MCF 10A (cell line): ENCODE data around the gene SOAT2. TPM values are rescaled to one million over a fixed set of nuclear protein-coding genes. Genes with fewer than 3 reads are reported as not detected.

Experiments
- BruUV-seq: library from RNA; stranded (reverse); fragments of 400-500 nt; replicated peaks from 2 replicates; lab custom pipeline; 2021; lab: Mats Ljungman, UMichigan
- CTCF ChIA-PET: fragments of 300-600 bp; sonication (Branson Sonifier 250); formaldehyde crosslinking; extraction: SDS; loops from one replicate; lab custom pipeline; 2021; ENCODE audit warnings: antibody characterized with exemption, inconsistent platforms; lab: Yijun Ruan, JAX
- POLR2A ChIA-PET: fragments of 300-600, 350-650 bp; sonication (Branson Sonifier 250); formaldehyde crosslinking; extraction: SDS; loops from one replicate; lab custom pipeline; 2020; ENCODE audit warnings: antibody characterized with exemption, inconsistent platforms; lab: Yijun Ruan, JAX
- DNase-seq: peaks from one replicate; pipeline ENCODE4 v3.0.0-alpha.2; 2018; ENCODE audit not compliant: unreplicated experiment
- H3K27ac Mint-ChIP-seq: one replicate; pipeline ENCODE4 v1.8.0; 2022; ENCODE audit warnings: mild to moderate bottlenecking, low read depth, mixed read lengths; ENCODE audit not compliant: unreplicated experiment
- H3K27me3 Mint-ChIP-seq: one replicate; pipeline ENCODE4 v1.8.0; 2022; ENCODE audit warnings: mixed read lengths; ENCODE audit not compliant: insufficient read depth, unreplicated experiment
- H3K36me3 Mint-ChIP-seq: one replicate; pipeline ENCODE4 v1.8.0; 2022; ENCODE audit warnings: mild to moderate bottlenecking, moderate library complexity, mixed read lengths; ENCODE audit not compliant: insufficient read depth, unreplicated experiment
- H3K4me1 Mint-ChIP-seq: one replicate; pipeline ENCODE4 v1.8.0; 2022; ENCODE audit warnings: mixed read lengths; ENCODE audit not compliant: insufficient read depth, unreplicated experiment
- H3K4me3 Mint-ChIP-seq: one replicate; pipeline ENCODE4 v1.8.0; 2022; ENCODE audit warnings: mild to moderate bottlenecking, moderate library complexity, mixed read lengths; ENCODE audit not compliant: unreplicated experiment
- H3K9me3 Mint-ChIP-seq: one replicate; pipeline ENCODE4 v1.8.0; 2022; ENCODE audit warnings: mixed read lengths; ENCODE audit not compliant: unreplicated experiment
- intact Hi-C: fragments of 100-400 bp; cut with micrococcal nuclease; formaldehyde crosslinking; loops from 2 replicates; pipeline ENCODE4 v1.14.1; 2022
- total RNA-seq: library from RNA; stranded (reverse); gene quantifications from 2 replicates; pipeline ENCODE4 v1.2.3, GENCODE V29; 2022
- TF ChIP-seq, protein P1 (sequence below): fragments of 200-600 bp; IDR thresholded peaks from one replicate; pipeline ENCODE4 v1.8.0; 2022; ENCODE audit warnings: antibody characterized with exemption, mild to moderate bottlenecking; ENCODE audit not compliant: unreplicated experiment

Gene SOAT2
- total RNA-seq, 1 experiment from 2014 or later, result not detected

DNA sequence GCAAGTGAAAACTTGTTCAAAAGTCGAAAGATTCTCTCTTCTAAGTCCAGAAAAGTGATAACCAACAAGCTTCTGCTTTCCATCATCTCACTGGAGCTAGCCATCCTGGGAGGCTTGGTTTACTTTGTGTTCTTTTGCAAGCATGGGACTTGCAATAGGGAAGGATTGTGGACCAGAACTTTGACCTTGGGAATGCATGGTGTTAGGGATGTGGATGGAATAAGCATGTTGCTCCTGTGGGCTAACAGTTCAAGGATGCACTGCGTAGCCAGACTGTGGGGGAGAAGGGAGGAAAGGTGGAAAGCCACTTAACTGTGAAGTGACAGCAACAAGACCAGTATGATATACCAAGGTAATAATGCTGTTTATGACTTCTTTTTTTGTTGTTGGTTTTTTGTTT is 28.6 kb downstream of the SOAT2 start:
- TF ChIP-seq, protein P1, sequence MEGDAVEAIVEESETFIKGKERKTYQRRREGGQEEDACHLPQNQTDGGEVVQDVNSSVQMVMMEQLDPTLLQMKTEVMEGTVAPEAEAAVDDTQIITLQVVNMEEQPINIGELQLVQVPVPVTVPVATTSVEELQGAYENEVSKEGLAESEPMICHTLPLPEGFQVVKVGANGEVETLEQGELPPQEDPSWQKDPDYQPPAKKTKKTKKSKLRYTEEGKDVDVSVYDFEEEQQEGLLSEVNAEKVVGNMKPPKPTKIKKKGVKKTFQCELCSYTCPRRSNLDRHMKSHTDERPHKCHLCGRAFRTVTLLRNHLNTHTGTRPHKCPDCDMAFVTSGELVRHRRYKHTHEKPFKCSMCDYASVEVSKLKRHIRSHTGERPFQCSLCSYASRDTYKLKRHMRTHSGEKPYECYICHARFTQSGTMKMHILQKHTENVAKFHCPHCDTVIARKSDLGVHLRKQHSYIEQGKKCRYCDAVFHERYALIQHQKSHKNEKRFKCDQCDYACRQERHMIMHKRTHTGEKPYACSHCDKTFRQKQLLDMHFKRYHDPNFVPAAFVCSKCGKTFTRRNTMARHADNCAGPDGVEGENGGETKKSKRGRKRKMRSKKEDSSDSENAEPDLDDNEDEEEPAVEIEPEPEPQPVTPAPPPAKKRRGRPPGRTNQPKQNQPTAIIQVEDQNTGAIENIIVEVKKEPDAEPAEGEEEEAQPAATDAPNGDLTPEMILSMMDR, result no peak
- ChIA-PET POLR2A (interaction anchor here (0.6 kb wide), 1 partner anchor 11 kb away, joined by 3 read pairs; no protein-coding TSS in a partner anchor), CTCF (interaction anchor here (1.2 kb wide), 1 partner anchor 27 kb away, joined by 4 read pairs; no protein-coding TSS in a partner anchor)
- no peak overlapping the region for H3K27ac Mint-ChIP-seq
- no peak overlapping the region for H3K4me3 Mint-ChIP-seq
- H3K36me3 Mint-ChIP-seq, result no peaks in the 10 kb centered on the region
- no peaks in the 10 kb centered on the region for H3K9me3 Mint-ChIP-seq
- H3K27me3 Mint-ChIP-seq, result peaks cover 36% of the 10 kb centered on the region
- H3K4me1 Mint-ChIP-seq, result no peaks in the 10 kb centered on the region
- no peak for DNase-seq
- intact Hi-C loops, result no loop called here
- no TSS peak for BruUV-seq

DNA sequence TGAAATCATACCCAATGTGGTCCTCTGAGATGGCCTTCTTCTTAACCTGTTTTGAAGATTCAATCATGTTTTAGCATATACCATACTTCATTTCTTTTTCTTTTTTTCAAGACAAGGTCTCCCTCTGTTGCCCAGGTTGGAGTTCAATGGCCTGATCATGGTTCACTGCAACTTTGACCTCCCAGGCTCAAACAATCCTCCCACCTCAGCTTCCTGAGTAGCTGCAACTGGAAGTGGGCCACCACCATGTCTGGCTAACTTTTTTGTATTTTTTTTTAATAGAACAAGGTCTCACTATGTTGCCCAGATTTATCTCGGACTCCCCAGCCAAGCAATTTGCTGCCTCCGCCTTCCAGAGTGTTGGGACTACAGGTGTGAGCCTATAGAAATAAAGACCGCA is 30.4 kb downstream of the SOAT2 start:
- no peaks in the 10 kb centered on the region for H3K4me1 Mint-ChIP-seq

DNA sequence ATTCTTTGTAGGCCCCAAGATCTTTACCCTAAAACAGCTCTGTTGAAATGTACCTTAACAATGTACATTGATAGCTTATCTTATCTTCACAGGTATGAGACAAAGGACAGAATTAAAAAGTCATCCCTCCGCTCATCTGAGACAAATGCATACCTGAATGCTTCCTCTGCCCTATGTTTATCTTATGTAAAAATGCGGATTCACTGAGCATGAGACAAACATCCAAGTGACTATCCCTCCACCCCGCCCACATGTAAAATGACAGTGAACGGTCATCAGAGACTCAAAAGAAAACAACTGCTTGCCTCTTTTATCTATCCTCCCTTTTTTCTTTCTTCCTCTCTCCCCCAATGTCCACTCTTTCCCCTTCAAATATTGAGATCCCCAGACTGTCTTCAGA is 40.1 kb downstream of the SOAT2 start:
- CTCF ChIA-PET, result interaction anchor here (0.5 to 0.7 kb wide), 2 partner anchors 19 to 23 kb away, joined by 4 read pairs; no protein-coding TSS in a partner anchor
- no peak for DNase-seq
- intact Hi-C loops, result no loop called here
- TF ChIP-seq, protein P1, result no peak
- H3K9me3 Mint-ChIP-seq, result no peaks in the 10 kb centered on the region
- H3K4me3 Mint-ChIP-seq, result no peak overlapping the region
- no TSS peak for BruUV-seq
- no peaks in the 10 kb centered on the region for H3K27me3 Mint-ChIP-seq
- no peak overlapping the region for H3K27ac Mint-ChIP-seq
- POLR2A ChIA-PET, result interaction anchor here (0.7 kb wide), 1 partner anchor 15 kb away, joined by 4 read pairs; no protein-coding TSS in a partner anchor
- H3K4me1 Mint-ChIP-seq, result peaks cover 6% of the 10 kb centered on the region
- H3K36me3 Mint-ChIP-seq, result peaks cover 7% of the 10 kb centered on the region

More for the DNA sequence above, 30.4 kb downstream of the SOAT2 start:
- intact Hi-C loops, result no loop called here
- no peak for DNase-seq
- Mint-ChIP-seq H3K27me3 (peaks cover 17% of the 10 kb centered on the region), H3K9me3 (no peaks in the 10 kb centered on the region), H3K4me3 (no peak overlapping the region), H3K36me3 (no peaks in the 10 kb centered on the region), H3K27ac (no peak overlapping the region)
- TF ChIP-seq, protein P1, result no peak
- CTCF ChIA-PET, result no interaction called here
- POLR2A ChIA-PET, result no interaction called here
- no TSS peak for BruUV-seq

DNA sequence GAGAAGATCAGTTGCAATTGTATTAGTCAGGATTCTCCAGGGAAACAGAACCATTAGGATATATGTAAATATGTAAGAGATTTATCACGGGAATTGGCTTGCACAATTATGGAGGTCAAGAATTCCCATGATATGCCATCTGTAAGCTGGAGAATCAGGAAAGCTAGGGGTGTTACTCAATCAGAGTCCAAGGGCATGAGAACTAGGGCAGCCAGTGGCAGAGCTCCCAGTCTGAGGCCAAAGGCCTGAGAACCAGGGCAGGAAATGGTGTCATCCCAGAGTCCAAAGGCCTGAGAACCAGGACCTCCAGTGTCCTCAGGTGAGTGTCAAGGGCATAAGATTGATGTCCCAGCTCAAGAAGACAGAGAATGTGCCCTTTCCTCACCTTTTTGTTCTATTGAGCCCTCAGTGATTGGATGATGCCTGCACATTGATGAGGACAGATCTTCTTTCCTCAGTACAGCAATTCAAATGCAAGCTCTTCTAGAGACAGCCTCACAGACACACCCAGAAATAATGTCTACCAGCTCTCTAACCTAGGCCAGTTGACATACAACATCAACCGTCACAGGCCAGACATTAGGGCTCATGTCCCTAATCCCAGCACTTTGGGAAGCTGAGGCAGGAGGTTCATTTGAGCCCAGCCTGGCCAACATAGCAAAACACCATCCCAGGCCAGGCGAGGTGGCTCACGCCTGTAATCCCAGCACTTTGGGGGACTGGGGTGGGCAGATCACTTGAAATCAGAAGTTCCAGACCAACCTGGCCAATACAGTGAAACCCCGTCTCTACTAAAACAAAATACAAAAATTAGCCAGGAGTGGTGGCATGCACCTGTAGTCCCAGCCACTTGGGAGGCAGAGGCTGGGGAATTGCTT is 42.3 kb downstream of the SOAT2 start:
- Mint-ChIP-seq H3K27me3 (no peaks in the 10 kb centered on the region), H3K9me3 (no peaks in the 10 kb centered on the region), H3K27ac (no peak overlapping the region), H3K4me3 (no peak overlapping the region), H3K36me3 (peaks cover 7% of the 10 kb centered on the region), H3K4me1 (peaks cover 6% of the 10 kb centered on the region)
- ChIA-PET POLR2A (interaction anchor here (0.7 kb wide), 1 partner anchor 176 kb away, joined by 3 read pairs; no protein-coding TSS in a partner anchor), CTCF (interaction anchor here (0.6 to 2.4 kb wide), 3 partner anchors 14 to 649 kb away, joined by 3 to 8 read pairs (median 4); no protein-coding TSS in a partner anchor)
- intact Hi-C loops, result no loop called here
- BruUV-seq, result no TSS peak
- TF ChIP-seq, protein P1, result no peak
- DNase-seq, result peak; percentile 73
